Neural cell (in vitro differentiated cells): ENCODE measurements around the gene KCNQ2. TPM values are rescaled to one million over a fixed set of nuclear protein-coding genes. Genes with fewer than 3 reads are reported as not detected.

Experiments used
- H2AFZ ChIP-seq: fragments of 200-600, 300-800 bp; sonication (generic), shearing (Covaris generic); 2 replicates; pipeline ENCODE4 v1.6.0; 2014; ENCODE audit warnings: low read depth, mild to moderate bottlenecking, antibody characterized with exemption, low read length, moderate library complexity
- H3F3A ChIP-seq: fragments of 200-600 bp; shearing (Covaris generic); 2 replicates; pipeline ENCODE4 v1.6.1; 2016; ENCODE audit warnings: mild to moderate bottlenecking, moderate library complexity, mixed read lengths, antibody characterized with exemption, low read length; ENCODE audit not compliant: insufficient read depth, poor library complexity, severe bottlenecking
- H3K27ac ChIP-seq: fragments of 200-600, 300-800 bp; sonication (generic), shearing (Covaris generic); 2 replicates; pipeline ENCODE4 v1.5.1; 2014; ENCODE audit warnings: mild to moderate bottlenecking, low read length, moderate library complexity
- H3K27me3 ChIP-seq: fragments of 300-800, 200-600 bp; sonication (generic), shearing (Covaris generic); 2 replicates; pipeline ENCODE4 v1.6.0; 2014; ENCODE audit warnings: mild to moderate bottlenecking, low read depth, low read length, moderate library complexity; ENCODE audit not compliant: insufficient read depth
- H3K36me3 ChIP-seq: fragments of 300-800, 200-600 bp; sonication (generic), shearing (Covaris generic); 2 replicates; pipeline ENCODE4 v1.5.1; 2014; ENCODE audit warnings: mild to moderate bottlenecking, antibody characterized with exemption, low read length, moderate library complexity; ENCODE audit not compliant: insufficient read depth
- H3K4me2 ChIP-seq: fragments of 300-800, 200-600 bp; sonication (generic), shearing (Covaris generic); 2 replicates; pipeline ENCODE4 v1.6.0; 2014; ENCODE audit warnings: mild to moderate bottlenecking, low read length
- H3K4me3 ChIP-seq: fragments of 300-800, 200-600 bp; sonication (generic), shearing (Covaris generic); 2 replicates; pipeline ENCODE4 v1.5.1; 2014; ENCODE audit warnings: mild to moderate bottlenecking, low read length, moderate library complexity
- H3K79me2 ChIP-seq: fragments of 200-600 bp; shearing (Covaris generic); replicated peaks from 2 replicates; pipeline ENCODE4 v1.6.0; 2014; ENCODE audit warnings: mild to moderate bottlenecking, low read length, moderate library complexity; ENCODE audit not compliant: insufficient read depth
- H3K9ac ChIP-seq: fragments of 300-800, 200-600 bp; sonication (generic), shearing (Covaris generic); 2 replicates; pipeline ENCODE4 v1.6.1; 2016; ENCODE audit warnings: mild to moderate bottlenecking, low read length, mixed read lengths
- H3K9me2 ChIP-seq: fragments of 200-600 bp; shearing (Covaris generic); 2 replicates; pipeline ENCODE4 v1.6.1; 2016; ENCODE audit warnings: mild to moderate bottlenecking, low read length, mixed read lengths; ENCODE audit not compliant: insufficient read depth
- H3K9me3 ChIP-seq: fragments of 200-600, 300-800 bp; sonication (generic), shearing (Covaris generic); 2 replicates; pipeline ENCODE4 v1.6.1; 2016; ENCODE audit warnings: mild to moderate bottlenecking, mixed run types, low read length, moderate library complexity, mixed read lengths
- H4K20me1 ChIP-seq: fragments of 200-600 bp; shearing (Covaris generic); 2 replicates; pipeline ENCODE4 v1.6.1; 2016; ENCODE audit warnings: mild to moderate bottlenecking, mixed run types; ENCODE audit not compliant: insufficient read depth
- EP300 ChIP-seq: fragments of 450-650 bp; conservative IDR thresholded peaks from 2 replicates; pipeline ENCODE4 v1.6.1; 2014; ENCODE audit warnings: antibody characterized with exemption, mild to moderate bottlenecking, moderate library complexity; ENCODE audit not compliant: poor library complexity, severe bottlenecking
- EZH2 ChIP-seq: fragments of 200-600, 300-800 bp; shearing (Covaris generic), sonication (generic); IDR thresholded peaks from 2 replicates; pipeline ENCODE4 v1.6.1; 2014; ENCODE audit warnings: antibody characterized with exemption, low read length, borderline replicate concordance, mild to moderate bottlenecking; ENCODE audit not compliant: insufficient read depth, poor library complexity, severe bottlenecking
- MXI1 ChIP-seq: fragments of 450-650 bp; conservative IDR thresholded peaks from 2 replicates; pipeline ENCODE4 v1.6.1; 2014; ENCODE audit warnings: antibody characterized with exemption, mild to moderate bottlenecking; ENCODE audit not compliant: poor library complexity, severe bottlenecking
- POLR2AphosphoS5 ChIP-seq: IDR thresholded peaks from 2 replicates; pipeline ENCODE4 v1.6.1; 2012
- RAD21 ChIP-seq: fragments of 450-650 bp; conservative IDR thresholded peaks from 2 replicates; pipeline ENCODE4 v1.6.1; 2014; ENCODE audit warnings: antibody characterized with exemption, mild to moderate bottlenecking, moderate library complexity
- SMC3 ChIP-seq: fragments of 450-650 bp; conservative IDR thresholded peaks from 2 replicates; pipeline ENCODE4 v1.6.1; 2014; ENCODE audit warnings: antibody characterized with exemption, mild to moderate bottlenecking, moderate library complexity; ENCODE audit not compliant: poor library complexity
- TAF1 ChIP-seq: IDR thresholded peaks from 2 replicates; pipeline ENCODE4 v1.6.1; 2012; ENCODE audit warnings: low read depth
- polyA plus RNA-seq: library from polyadenylated mRNA; depleted of rRNA; stranded (reverse); fragments of >200 nt; gene quantifications from 2 replicates; pipeline ENCODE4 v1.2.3, GENCODE V29; 2014
- TF ChIP-seq, protein P1 (sequence below): IDR thresholded peaks from 2 replicates; pipeline ENCODE4 v1.6.1; 2012; ENCODE audit warnings: borderline replicate concordance
- TF ChIP-seq, protein P2 (sequence below): fragments of 450-650 bp; IDR thresholded peaks from 2 replicates; pipeline ENCODE4 v1.5.1; 2014; ENCODE audit warnings: antibody characterized with exemption, mild to moderate bottlenecking, moderate library complexity; ENCODE audit not compliant: poor library complexity, severe bottlenecking

Gene KCNQ2
- polyA plus RNA-seq, 1 donor from 2014 or later = 84.7 TPM

DNA sequence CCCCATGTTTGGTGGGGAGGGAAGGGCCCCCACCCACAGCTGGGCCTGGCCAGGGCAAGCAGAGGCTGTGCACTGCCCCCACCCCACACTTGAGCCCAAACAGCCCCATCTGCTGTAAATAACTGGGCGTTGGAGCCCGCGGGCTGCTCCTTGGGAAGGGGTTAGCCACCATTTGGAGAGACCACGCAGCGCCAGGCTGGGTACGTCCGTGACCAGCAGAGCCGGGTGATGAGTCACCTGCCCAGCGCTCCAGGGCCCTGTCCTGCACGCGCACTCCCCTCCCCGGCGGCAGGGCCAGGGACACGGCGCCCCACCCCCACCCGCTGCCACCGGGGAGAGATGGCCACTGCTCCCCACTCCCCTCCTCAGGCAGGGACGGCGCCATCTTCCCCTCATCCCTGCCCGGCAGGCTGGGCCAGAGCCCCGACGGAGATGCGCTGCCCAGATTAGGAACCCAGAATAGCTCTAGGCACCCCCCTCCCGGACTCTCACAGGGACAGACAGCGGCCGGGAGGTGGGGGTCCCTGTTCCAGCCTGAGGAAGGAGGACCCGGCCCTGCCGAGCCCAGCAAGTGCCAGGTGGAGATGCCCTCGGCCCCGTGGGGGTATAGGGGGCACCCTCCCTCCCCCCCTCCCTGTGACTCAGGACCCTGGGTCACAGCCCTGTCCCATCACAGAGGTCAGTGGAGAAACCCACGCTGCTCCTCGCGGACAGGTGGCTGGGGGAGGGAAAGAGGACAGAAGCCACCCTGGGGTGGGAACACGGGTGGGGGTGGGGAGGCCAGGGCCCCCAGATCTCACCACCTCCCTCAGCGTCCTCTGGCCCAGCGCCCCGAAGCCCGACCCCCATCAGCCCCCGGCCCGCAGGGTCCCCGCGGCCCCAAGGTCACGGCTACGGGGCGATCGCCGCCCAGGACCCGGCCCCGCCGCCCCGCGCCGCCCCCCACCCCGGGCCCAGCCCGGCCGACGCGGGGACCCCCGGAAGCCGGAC, 25.8 kb upstream of the KCNQ2 start:
- no peaks in the 10 kb centered on the region for H3K9me2 ChIP-seq
- H3K79me2 ChIP-seq = peaks cover 3% of the 10 kb centered on the region
- peaks cover 12% of the 10 kb centered on the region for H3K36me3 ChIP-seq
- TF ChIP-seq, protein P1, sequence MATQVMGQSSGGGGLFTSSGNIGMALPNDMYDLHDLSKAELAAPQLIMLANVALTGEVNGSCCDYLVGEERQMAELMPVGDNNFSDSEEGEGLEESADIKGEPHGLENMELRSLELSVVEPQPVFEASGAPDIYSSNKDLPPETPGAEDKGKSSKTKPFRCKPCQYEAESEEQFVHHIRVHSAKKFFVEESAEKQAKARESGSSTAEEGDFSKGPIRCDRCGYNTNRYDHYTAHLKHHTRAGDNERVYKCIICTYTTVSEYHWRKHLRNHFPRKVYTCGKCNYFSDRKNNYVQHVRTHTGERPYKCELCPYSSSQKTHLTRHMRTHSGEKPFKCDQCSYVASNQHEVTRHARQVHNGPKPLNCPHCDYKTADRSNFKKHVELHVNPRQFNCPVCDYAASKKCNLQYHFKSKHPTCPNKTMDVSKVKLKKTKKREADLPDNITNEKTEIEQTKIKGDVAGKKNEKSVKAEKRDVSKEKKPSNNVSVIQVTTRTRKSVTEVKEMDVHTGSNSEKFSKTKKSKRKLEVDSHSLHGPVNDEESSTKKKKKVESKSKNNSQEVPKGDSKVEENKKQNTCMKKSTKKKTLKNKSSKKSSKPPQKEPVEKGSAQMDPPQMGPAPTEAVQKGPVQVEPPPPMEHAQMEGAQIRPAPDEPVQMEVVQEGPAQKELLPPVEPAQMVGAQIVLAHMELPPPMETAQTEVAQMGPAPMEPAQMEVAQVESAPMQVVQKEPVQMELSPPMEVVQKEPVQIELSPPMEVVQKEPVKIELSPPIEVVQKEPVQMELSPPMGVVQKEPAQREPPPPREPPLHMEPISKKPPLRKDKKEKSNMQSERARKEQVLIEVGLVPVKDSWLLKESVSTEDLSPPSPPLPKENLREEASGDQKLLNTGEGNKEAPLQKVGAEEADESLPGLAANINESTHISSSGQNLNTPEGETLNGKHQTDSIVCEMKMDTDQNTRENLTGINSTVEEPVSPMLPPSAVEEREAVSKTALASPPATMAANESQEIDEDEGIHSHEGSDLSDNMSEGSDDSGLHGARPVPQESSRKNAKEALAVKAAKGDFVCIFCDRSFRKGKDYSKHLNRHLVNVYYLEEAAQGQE = peak; percentile 4
- TF ChIP-seq, protein P2, sequence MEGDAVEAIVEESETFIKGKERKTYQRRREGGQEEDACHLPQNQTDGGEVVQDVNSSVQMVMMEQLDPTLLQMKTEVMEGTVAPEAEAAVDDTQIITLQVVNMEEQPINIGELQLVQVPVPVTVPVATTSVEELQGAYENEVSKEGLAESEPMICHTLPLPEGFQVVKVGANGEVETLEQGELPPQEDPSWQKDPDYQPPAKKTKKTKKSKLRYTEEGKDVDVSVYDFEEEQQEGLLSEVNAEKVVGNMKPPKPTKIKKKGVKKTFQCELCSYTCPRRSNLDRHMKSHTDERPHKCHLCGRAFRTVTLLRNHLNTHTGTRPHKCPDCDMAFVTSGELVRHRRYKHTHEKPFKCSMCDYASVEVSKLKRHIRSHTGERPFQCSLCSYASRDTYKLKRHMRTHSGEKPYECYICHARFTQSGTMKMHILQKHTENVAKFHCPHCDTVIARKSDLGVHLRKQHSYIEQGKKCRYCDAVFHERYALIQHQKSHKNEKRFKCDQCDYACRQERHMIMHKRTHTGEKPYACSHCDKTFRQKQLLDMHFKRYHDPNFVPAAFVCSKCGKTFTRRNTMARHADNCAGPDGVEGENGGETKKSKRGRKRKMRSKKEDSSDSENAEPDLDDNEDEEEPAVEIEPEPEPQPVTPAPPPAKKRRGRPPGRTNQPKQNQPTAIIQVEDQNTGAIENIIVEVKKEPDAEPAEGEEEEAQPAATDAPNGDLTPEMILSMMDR = no peak
- TF ChIP-seq EZH2 = no peak
- no peak overlapping the region for H2AFZ ChIP-seq
- H3K4me3 ChIP-seq = peak overlapping the region; percentile 88
- H3K9ac ChIP-seq = peak overlapping the region; percentile 85
- H3K27ac ChIP-seq = peak overlapping the region; percentile 39
- no peaks in the 10 kb centered on the region for H3F3A ChIP-seq
- no peaks in the 10 kb centered on the region for H3K9me3 ChIP-seq
- no peaks in the 10 kb centered on the region for H3K27me3 ChIP-seq
- H3K4me2 ChIP-seq = peak overlapping the region; percentile 84
- H4K20me1 ChIP-seq = no peaks in the 10 kb centered on the region

- H3K9me3 ChIP-seq = no peaks in the 10 kb centered on the region
- H3F3A ChIP-seq = no peaks in the 10 kb centered on the region
- peaks cover 12% of the 10 kb centered on the region for H3K36me3 ChIP-seq
- no peaks in the 10 kb centered on the region for H3K27me3 ChIP-seq
- H3K79me2 ChIP-seq = peaks cover 3% of the 10 kb centered on the region
- H3K9ac ChIP-seq = peak overlapping the region; percentile 85
- peak overlapping the region; percentile 84 for H3K4me2 ChIP-seq
- TF ChIP-seq, protein P2 = no peak
- TF ChIP-seq MXI1 = no peak
- no peak for TF ChIP-seq SMC3
- TF ChIP-seq, protein P1 = no peak
- no peak for TF ChIP-seq TAF1
- no peak for TF ChIP-seq EP300
- TF ChIP-seq RAD21 = no peak
- no peak for TF ChIP-seq EZH2
- TF ChIP-seq POLR2AphosphoS5 = no peak
- H4K20me1 ChIP-seq = no peaks in the 10 kb centered on the region
- H3K9me2 ChIP-seq = no peaks in the 10 kb centered on the region
- no peak overlapping the region for H2AFZ ChIP-seq
- peak overlapping the region; percentile 88 for H3K4me3 ChIP-seq
- no peak overlapping the region for H3K27ac ChIP-seq
These were observed 24.9 kb upstream of the KCNQ2 start for GRCh38 chr20:63497138-63497945.
